SK-MEL-5 (cell line): Measurements from ENCODE around the gene CUTA. TPM values are rescaled to one million over a fixed set of nuclear protein-coding genes. Genes with fewer than 3 reads are reported as not detected.

Experiments
- small RNA-seq, 2 experiments: library from RNA; depleted of rRNA; stranded (forward); fragments of <200 nt; gene quantifications; one replicate each; pipeline ENCODE3, GENCODE V24; 2014
- total RNA-seq: library from RNA; depleted of rRNA; stranded (reverse); fragments of >200 nt; shearing (Covaris generic); gene quantifications from 2 replicates; pipeline ENCODE4 v1.2.3, GENCODE V29; 2014; rRNA removed

Gene CUTA
- total RNA-seq, 1 experiment from 2014 or later, result 130 TPM

Small RNAs within 50 kb of the gene (small RNA-seq; reads per million reads assigned to genes)
- gene RPL35AP4 (0 reads per million in 2 experiments), gene ZBTB9 (0 reads per million in 2 experiments)

Other genes starting within 250 kb of the CUTA start
- 0.42 and 0.98 TPM in 2 replicates for gene COL11A2, start 225.6 kb downstream of the CUTA start, total RNA-seq
- gene RXRB, start 217.4 kb downstream of the CUTA start, total RNA-seq, result 16.5 and 17.0 TPM in 2 replicates
- gene SLC39A7, start 217.2 kb downstream of the CUTA start, total RNA-seq, result 92.5 and 94.5 TPM in 2 replicates
- 6.5 and 8.0 TPM in 2 replicates for gene HSD17B8, start 213.5 kb downstream of the CUTA start, total RNA-seq
- gene RING1, start 209.6 kb downstream of the CUTA start, total RNA-seq, result 22.5 and 25.8 TPM in 2 replicates
- 27.1 and 28.5 TPM in 2 replicates for gene VPS52, start 146.2 kb downstream of the CUTA start, total RNA-seq
- gene RPS18, start 146.0 kb downstream of the CUTA start, total RNA-seq, result 4,185 and 4,422 TPM in 2 replicates
- 0.83 and 1.0 TPM in 2 replicates for gene B3GALT4, start 141.0 kb downstream of the CUTA start, total RNA-seq
- 85.9 and 93.6 TPM in 2 replicates for gene WDR46, start 128.9 kb downstream of the CUTA start, total RNA-seq
- 128 and 143 TPM in 2 replicates for gene PFDN6, start 128.5 kb downstream of the CUTA start, total RNA-seq
- gene RGL2, start 119.2 kb downstream of the CUTA start, total RNA-seq, result 11.9 and 14.6 TPM in 2 replicates
- 45.5 and 55.4 TPM in 2 replicates for gene TAPBP, start 104.0 kb downstream of the CUTA start, total RNA-seq
- 7.6 and 9.2 TPM in 2 replicates for gene ZBTB22, start 100.4 kb downstream of the CUTA start, total RNA-seq
- 29.0 and 33.5 TPM in 2 replicates for gene DAXX, start 95.1 kb downstream of the CUTA start, total RNA-seq
- 21.8 and 23.9 TPM in 2 replicates for gene KIFC1, start 26.3 kb downstream of the CUTA start, total RNA-seq
- gene PHF1, start 7.1 kb downstream of the CUTA start, total RNA-seq, result 19.8 and 20.6 TPM in 2 replicates
- gene SYNGAP1, start 2.0 kb upstream of the CUTA start, total RNA-seq, result 0.64 and 0.85 TPM in 2 replicates
- gene ZBTB9, start 36.5 kb upstream of the CUTA start, total RNA-seq, result 7.2 and 7.7 TPM in 2 replicates
- 11.2 and 11.9 TPM in 2 replicates for gene BAK1, start 162.2 kb upstream of the CUTA start, total RNA-seq
- 4.2 and 4.3 TPM in 2 replicates for gene ITPR3, start 203.2 kb upstream of the CUTA start, total RNA-seq